ENCODE results near the gene NDST3.

DNA sequence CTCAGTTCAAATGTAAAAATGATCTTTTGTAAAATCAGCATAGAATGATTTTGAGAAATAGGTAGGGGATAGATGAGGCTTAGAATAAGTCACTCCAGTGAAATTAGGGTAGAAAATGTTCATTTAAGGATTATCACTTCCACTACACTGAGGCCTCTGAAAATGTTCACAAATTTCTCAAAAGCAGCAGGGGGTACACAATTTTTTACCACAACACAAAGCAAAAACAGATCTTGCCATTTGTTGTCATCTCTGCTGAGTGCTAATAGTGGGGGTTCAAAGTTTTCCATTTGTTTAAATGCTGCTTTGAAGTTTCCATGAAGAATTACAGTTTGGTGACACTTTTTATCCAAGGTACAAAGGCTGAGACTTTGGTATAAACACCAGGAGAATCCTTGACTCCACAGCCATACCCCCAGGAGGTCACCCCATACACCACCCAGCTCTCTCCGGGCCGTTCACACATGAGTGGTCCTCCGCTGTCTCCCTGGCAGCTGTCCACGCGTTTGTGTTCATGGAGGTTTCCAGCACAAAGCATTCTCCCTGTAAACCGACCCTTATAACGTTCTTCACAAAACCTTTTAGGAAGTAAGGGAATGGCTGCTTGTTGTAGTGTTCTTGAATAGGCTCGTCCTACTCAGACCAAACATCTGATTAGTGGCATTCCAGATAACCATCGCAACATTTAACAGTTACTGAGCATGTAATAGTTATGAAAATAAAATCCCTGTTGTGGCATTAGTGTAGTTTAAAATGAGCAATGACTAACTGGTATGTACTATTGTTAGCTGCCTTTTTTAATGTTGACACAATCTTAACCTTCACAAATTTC lies 247.5 kb downstream of the NDST3 start:
- TF ChIP-seq CTCF (IDR thresholded peaks at IDR 0.05; ENCODE audit: insufficient read depth, low read length): no peak
- peak; percentile 88 for TF ChIP-seq POLR2AphosphoS5 (IDR thresholded peaks at IDR 0.05; ENCODE audit: low read depth)
- TF ChIP-seq REST (IDR thresholded peaks at IDR 0.05; ENCODE audit: insufficient replicate concordance, low read depth): no peak
